Keratinocyte (primary cell): ENCODE measurements around the gene RALGPS1. TPM values are rescaled to one million over a fixed set of nuclear protein-coding genes. Genes with fewer than 3 reads are reported as not detected.

ENCODE experiments used
- DNase-seq: peaks from one replicate; pipeline ENCODE4 v3.0.0-alpha.2; 2011; ENCODE audit warnings: low read depth, missing footprints, low spot score
- FAIRE-seq: peaks from 2 replicates; lab custom pipeline; 2011; peaks lifted over from hg19 to GRCh38; lab: Jason Lieb, UNC
- H2AFZ ChIP-seq: 2 replicates; pipeline ENCODE4 v1.6.0; 2012; ENCODE audit warnings: low read length, control low read depth, inconsistent platforms; ENCODE audit not compliant: control insufficient read depth
- H3K27ac ChIP-seq: 2 replicates; pipeline ENCODE4 v1.5.1; 2011; ENCODE audit warnings: low read length; ENCODE audit not compliant: control insufficient read depth, insufficient read depth
- H3K27me3 ChIP-seq: 3 replicates; pipeline ENCODE4 v1.6.0; 2011; ENCODE audit warnings: low read length; ENCODE audit not compliant: control insufficient read depth, insufficient read depth; ENCODE audit errors: extremely low read depth
- H3K36me3 ChIP-seq, 2 experiments: 2 replicates in 1 of 2; 3 replicates in 1 of 2; pipeline ENCODE4 v1.5.1; 2011; ENCODE audit warnings: low read length in 2 of 2, mild to moderate bottlenecking in 1 of 2; ENCODE audit not compliant: control insufficient read depth in 2 of 2, insufficient read depth in 2 of 2; ENCODE audit errors: extremely low read depth in 1 of 2
- H3K4me1 ChIP-seq: 3 replicates; pipeline ENCODE4 v1.5.1; 2011; ENCODE audit warnings: low read length; ENCODE audit not compliant: control insufficient read depth, insufficient read depth; ENCODE audit errors: extremely low read depth
- H3K4me2 ChIP-seq: 3 replicates; pipeline ENCODE4 v1.6.0; 2011; ENCODE audit warnings: low read depth, low read length; ENCODE audit not compliant: control insufficient read depth, insufficient read depth; ENCODE audit errors: extremely low read depth
- H3K4me3 ChIP-seq, 3 experiments: fragments of 200-600 bp in 1 of 3; sonication (generic) in 1 of 3; 2 replicates in 2 of 3; 3 replicates in 1 of 3; pipeline ENCODE4 v1.5.1; 2011 to 2016; ENCODE audit warnings: low read length in 3 of 3, mild to moderate bottlenecking in 3 of 3, control low read depth in 2 of 3, inconsistent platforms in 1 of 3, low read depth in 1 of 3, mixed read lengths in 1 of 3, mixed run types in 1 of 3, moderate library complexity in 1 of 3; ENCODE audit not compliant: control insufficient read depth in 2 of 3, insufficient read depth in 2 of 3; ENCODE audit errors: extremely low read depth in 1 of 3
- H3K79me2 ChIP-seq: 2 replicates; pipeline ENCODE4 v1.6.0; 2012; ENCODE audit warnings: low read length; ENCODE audit not compliant: control insufficient read depth, insufficient read depth
- H3K9ac ChIP-seq: 3 replicates; pipeline ENCODE4 v1.6.0; 2011; ENCODE audit warnings: low read length; ENCODE audit not compliant: control insufficient read depth, insufficient read depth; ENCODE audit errors: extremely low read depth
- H3K9me1 ChIP-seq: 3 replicates; pipeline ENCODE4 v1.6.0; 2011; ENCODE audit warnings: low read length; ENCODE audit not compliant: control insufficient read depth, insufficient read depth; ENCODE audit errors: extremely low read depth
- H3K9me3 ChIP-seq: 2 replicates; pipeline ENCODE4 v1.5.1; 2012; ENCODE audit warnings: low read depth, low read length; ENCODE audit not compliant: control insufficient read depth
- H4K20me1 ChIP-seq: 3 replicates; pipeline ENCODE4 v1.6.0; 2011; ENCODE audit warnings: low read length; ENCODE audit not compliant: control insufficient read depth, insufficient read depth; ENCODE audit errors: extremely low read depth
- CTCF ChIP-seq, 3 experiments: IDR thresholded peaks in 1 of 3; conservative IDR thresholded peaks in 1 of 3; optimal IDR thresholded peaks in 1 of 3; 2 replicates in 2 of 3; 3 replicates in 1 of 3; pipeline versions ENCODE3 to v1.5.1; 2011; ENCODE audit warnings: low read length in 3 of 3, mild to moderate bottlenecking in 3 of 3, moderate library complexity in 2 of 3, control low read depth in 1 of 3, inconsistent platforms in 1 of 3; ENCODE audit not compliant: insufficient read depth in 2 of 3; ENCODE audit errors: extremely low read depth in 1 of 3
- EZH2 ChIP-seq: IDR thresholded peaks from one replicate; pipeline ENCODE4 v1.6.1; 2012; ENCODE audit warnings: inconsistent platforms, mild to moderate bottlenecking, low read length, moderate library complexity
- dilution Hi-C: fragments of 300-500 bp; cut with MboI; formaldehyde crosslinking; loops from one replicate; pipeline ENCODE4 v1.7.0; 2020; ENCODE audit warnings: low sequenced_read_pairs; ENCODE audit not compliant: extremely low pct_ligation_motif_present
- polyA plus RNA-seq, 5 experiments: library from polyadenylated mRNA; depleted of rRNA in 3 of 5; stranded (reverse) in 3 of 5; stranded (forward) in 1 of 5; unstranded in 1 of 5; fragments of >200 nt; gene quantifications; 1 replicate in 1 of 5; 2 replicates in 3 of 5; 3 replicates in 1 of 5; pipeline versions ENCODE4 v1.2.1 to v1.2.3, GENCODE V29; 2011 to 2012; ENCODE audit warnings: missing spikeins in 2 of 5, low read depth in 1 of 5, low replicate concordance in 1 of 5

RALGPS1 gene
- polyA plus RNA-seq, 1 donor (not counting 4 experiments of a cell fraction or from before 2014, with no cell fraction given): 0.56 TPM

GRCh38 chr9:127210851-127211730 lies 296.5 kb downstream of the RALGPS1 start:
- peaks cover 35% of the 10 kb centered on the region for H3K27me3 ChIP-seq
- no peak overlapping the region for H3K9ac ChIP-seq
- H3K27ac ChIP-seq: no peak overlapping the region
- H3K9me3 ChIP-seq: no peaks in the 10 kb centered on the region
- no peaks in the 10 kb centered on the region for H3K79me2 ChIP-seq
- no peak overlapping the region for H3K4me3 ChIP-seq
- no peak for TF ChIP-seq EZH2
- TF ChIP-seq CTCF (optimal IDR thresholded peaks at IDR 0.05 in 1 of 3, IDR thresholded peaks at IDR 0.05 in 1 of 3, conservative IDR thresholded peaks at IDR 0.05 in 1 of 3; ENCODE audit: extremely low read depth in 1 of 3, insufficient read depth in 2 of 3, low read length in 3 of 3): no peak
- FAIRE-seq: no peak
- H3K4me2 ChIP-seq: no peak overlapping the region
- DNase-seq: no peak
- dilution Hi-C loops: no loop called here
- peaks cover 3% of the 10 kb centered on the region for H3K4me1 ChIP-seq
- no peaks in the 10 kb centered on the region for H4K20me1 ChIP-seq
- H3K36me3 ChIP-seq: no peaks in the 10 kb centered on the region
- no peaks in the 10 kb centered on the region for H3K9me1 ChIP-seq
- H2AFZ ChIP-seq: no peak overlapping the region

GRCh38 chr9:127211983-127212382 lies 297.4 kb downstream of the RALGPS1 start:
- no peak for TF ChIP-seq CTCF (optimal IDR thresholded peaks at IDR 0.05 in 1 of 3, IDR thresholded peaks at IDR 0.05 in 1 of 3, conservative IDR thresholded peaks at IDR 0.05 in 1 of 3; ENCODE audit: extremely low read depth in 1 of 3, insufficient read depth in 2 of 3, low read length in 3 of 3)
- no peak for TF ChIP-seq EZH2
- Histone ChIP-seq H3K27ac (no peak overlapping the region), H3K36me3 (no peaks in the 10 kb centered on the region), H4K20me1 (no peaks in the 10 kb centered on the region), H3K79me2 (no peaks in the 10 kb centered on the region), H3K4me1 (peaks cover 7% of the 10 kb centered on the region), H3K4me3 (no peak overlapping the region), H3K9me3 (no peaks in the 10 kb centered on the region), H3K9ac (no peak overlapping the region), H3K27me3 (peaks cover 35% of the 10 kb centered on the region), H3K4me2 (no peak overlapping the region), H3K9me1 (no peaks in the 10 kb centered on the region), H2AFZ (no peak overlapping the region)
- no peak for DNase-seq
- dilution Hi-C loops: no loop called here
- FAIRE-seq: no peak
